Measurements from ENCODE around the gene KCNQ5.
A peak's percentile ranks its signal among the peaks of the same experiment; 100 is the strongest.

KCNQ5 gene

GRCh38 chr6:72857791-72858585 lies 236.1 kb downstream of the KCNQ5 start:
- DNase-seq (ENCODE audit: insufficient read length, low spot score) (no peak), FAIRE-seq (peak; percentile 64)
- no peak for TF ChIP-seq CTCF (IDR thresholded peaks at IDR 0.05; ENCODE audit: insufficient read depth, missing control alignments)

GRCh38 chr6:72861059-72861458 lies 239.2 kb downstream of the KCNQ5 start:
- DNase-seq (ENCODE audit: insufficient read length, low spot score) (no peak), FAIRE-seq (no peak)
- TF ChIP-seq CTCF (IDR thresholded peaks at IDR 0.05; ENCODE audit: insufficient read depth, missing control alignments) = no peak

DNA sequence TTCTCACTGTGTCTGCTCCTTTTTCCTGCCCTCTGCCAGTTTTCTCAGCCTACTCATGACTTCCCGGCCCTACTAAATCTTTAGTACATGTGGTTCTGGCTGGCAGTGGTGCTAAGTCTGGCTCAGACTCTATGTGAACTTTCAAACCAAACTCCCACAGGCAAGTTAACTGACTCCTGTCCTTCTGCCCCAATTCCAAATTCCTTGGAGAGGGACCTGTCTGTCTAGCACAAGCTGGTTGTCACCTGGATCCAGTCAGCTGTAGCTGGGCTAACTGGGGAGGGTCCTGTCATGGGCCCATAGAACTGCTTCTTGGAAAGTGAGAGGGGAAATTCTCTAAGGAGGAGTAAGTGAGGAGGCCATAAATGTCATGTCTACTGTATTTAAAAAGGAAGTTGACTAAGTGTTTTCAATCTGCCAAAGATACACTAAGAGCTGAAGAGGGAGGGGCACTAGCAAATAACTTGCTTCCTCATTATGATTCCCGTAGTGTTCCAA lies 240.1 kb downstream of the KCNQ5 start:
- no peak for FAIRE-seq
- DNase-seq (ENCODE audit: insufficient read length, low spot score) = no peak
- TF ChIP-seq CTCF (IDR thresholded peaks at IDR 0.05; ENCODE audit: insufficient read depth, missing control alignments) = no peak

- no peak for FAIRE-seq
These were observed 241.3 kb downstream of the KCNQ5 start for GRCh38 chr6:72863131-72863530.

GRCh38 chr6:72864236-72864635 lies 242.4 kb downstream of the KCNQ5 start:
- DNase-seq (ENCODE audit: insufficient read length, low spot score) (no peak), FAIRE-seq (no peak)
- no peak for TF ChIP-seq CTCF (IDR thresholded peaks at IDR 0.05; ENCODE audit: insufficient read depth, missing control alignments)

More at GRCh38 chr6:72863131-72863530, 241.3 kb downstream of the KCNQ5 start:
- no peak for DNase-seq (ENCODE audit: insufficient read length, low spot score)
- no peak for TF ChIP-seq CTCF (IDR thresholded peaks at IDR 0.05; ENCODE audit: insufficient read depth, missing control alignments)

- FAIRE-seq (no peak), DNase-seq (ENCODE audit: insufficient read length, low spot score) (no peak)
- TF ChIP-seq CTCF (IDR thresholded peaks at IDR 0.05; ENCODE audit: insufficient read depth, missing control alignments) = no peak
These were observed 242.9 kb downstream of the KCNQ5 start for GRCh38 chr6:72864799-72865198.

DNA sequence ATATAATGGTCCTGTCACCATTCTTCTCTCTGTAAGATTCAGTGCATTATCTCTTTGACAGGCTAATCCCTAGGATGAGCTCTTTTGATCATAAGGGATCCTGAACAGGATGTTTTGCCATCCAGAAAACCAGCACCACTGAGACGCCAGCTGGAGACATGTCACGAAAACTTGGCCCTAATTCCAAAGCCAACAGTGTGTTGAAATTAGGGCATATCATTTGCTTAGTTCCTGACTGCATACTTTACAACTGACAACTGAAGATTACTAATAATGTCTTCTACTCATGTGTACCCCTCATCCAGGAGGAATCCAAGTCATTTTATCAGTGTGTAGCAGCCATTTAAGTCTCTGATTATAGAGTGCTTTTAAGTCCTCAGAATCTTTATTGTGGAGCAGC lies 243.6 kb downstream of the KCNQ5 start:
- DNase-seq (ENCODE audit: insufficient read length, low spot score) = no peak
- no peak for TF ChIP-seq CTCF (IDR thresholded peaks at IDR 0.05; ENCODE audit: insufficient read depth, missing control alignments)
- FAIRE-seq = peak; percentile 91

All from D721Med (cell line).